ENCODE measurements around the gene CRYGB.
"Not testable (repeated sequence)": the region's sequence is repeated elsewhere in the genome, so short reads cannot be mapped to it uniquely, and the experiment has no call there.

The CRYGB gene

GRCh38 chr2:208142925-208143799 lies 2.8 kb downstream of the CRYGB start:
- H2AFZ ChIP-seq (ENCODE audit: low read depth, low read length, severe bottlenecking), result no peak overlapping the region
- H3K27ac ChIP-seq (ENCODE audit: low read depth, low read length), result no peak overlapping the region
- no peaks in the 10 kb centered on the region for H4K20me1 ChIP-seq (ENCODE audit: low read depth, low read length)
- no peaks in the 10 kb centered on the region for H3F3A ChIP-seq (ENCODE audit: insufficient read depth)
- no peaks in the 10 kb centered on the region for H3K9me2 ChIP-seq (replicated peaks; ENCODE audit: insufficient read depth, low read length)
- H3K27me3 ChIP-seq (ENCODE audit: low read length), result no peaks in the 10 kb centered on the region
- no peaks in the 10 kb centered on the region for H3K9me3 ChIP-seq (ENCODE audit: insufficient read depth, low read length)
- no peak overlapping the region for H3K4me2 ChIP-seq (ENCODE audit: low read depth, low read length, poor library complexity, severe bottlenecking)
- no peaks in the 10 kb centered on the region for H3K79me2 ChIP-seq (ENCODE audit: insufficient read depth, low read length)
- H3K36me3 ChIP-seq (ENCODE audit: low read length), result no peaks in the 10 kb centered on the region
- TF ChIP-seq EZH2phosphoT487 (conservative IDR thresholded peaks at IDR 0.05; ENCODE audit: low read length), result no peak
- no peak for TF ChIP-seq CTCF (IDR thresholded peaks at IDR 0.05; ENCODE audit: insufficient read depth, low read length, poor library complexity, severe bottlenecking)
- H3K9ac ChIP-seq (ENCODE audit: low read length), result no peak overlapping the region
- no peak overlapping the region for H3K4me3 ChIP-seq (ENCODE audit: insufficient read depth, low read length, poor library complexity, severe bottlenecking)

GRCh38 chr2:208142240-208142924 lies 3.6 kb downstream of the CRYGB start:
- H3K9me2 ChIP-seq (replicated peaks; ENCODE audit: insufficient read depth, low read length), result no peaks in the 10 kb centered on the region
- no peaks in the 10 kb centered on the region for H3K27me3 ChIP-seq (ENCODE audit: low read length)
- no peaks in the 10 kb centered on the region for H3K9me3 ChIP-seq (ENCODE audit: insufficient read depth, low read length)
- H3K27ac ChIP-seq (ENCODE audit: low read depth, low read length), result no peak overlapping the region
- no peak overlapping the region for H3K4me3 ChIP-seq (ENCODE audit: insufficient read depth, low read length, poor library complexity, severe bottlenecking)
- H4K20me1 ChIP-seq (ENCODE audit: low read depth, low read length), result no peaks in the 10 kb centered on the region
- no peak overlapping the region for H2AFZ ChIP-seq (ENCODE audit: low read depth, low read length, severe bottlenecking)
- H3K4me2 ChIP-seq (ENCODE audit: low read depth, low read length, poor library complexity, severe bottlenecking), result no peak overlapping the region
- H3K36me3 ChIP-seq (ENCODE audit: low read length), result no peaks in the 10 kb centered on the region
- no peaks in the 10 kb centered on the region for H3F3A ChIP-seq (ENCODE audit: insufficient read depth)
- H3K9ac ChIP-seq (ENCODE audit: low read length), result no peak overlapping the region
- TF ChIP-seq CTCF (IDR thresholded peaks at IDR 0.05; ENCODE audit: insufficient read depth, low read length, poor library complexity, severe bottlenecking) (no peak), EZH2phosphoT487 (conservative IDR thresholded peaks at IDR 0.05; ENCODE audit: low read length) (no peak)
- H3K79me2 ChIP-seq (ENCODE audit: insufficient read depth, low read length), result no peaks in the 10 kb centered on the region

- no peaks in the 10 kb centered on the region for H3K79me2 ChIP-seq (ENCODE audit: insufficient read depth, low read length)
- no peak overlapping the region for H3K9ac ChIP-seq (ENCODE audit: low read length)
- no peaks in the 10 kb centered on the region for H3K36me3 ChIP-seq (ENCODE audit: low read length)
- H3K9me3 ChIP-seq (ENCODE audit: insufficient read depth, low read length), result no peaks in the 10 kb centered on the region
- H3K27me3 ChIP-seq (ENCODE audit: low read length), result no peaks in the 10 kb centered on the region
- no peaks in the 10 kb centered on the region for H3F3A ChIP-seq (ENCODE audit: insufficient read depth)
- no peak for TF ChIP-seq EZH2phosphoT487 (conservative IDR thresholded peaks at IDR 0.05; ENCODE audit: low read length)
- no peak for TF ChIP-seq CTCF (IDR thresholded peaks at IDR 0.05; ENCODE audit: insufficient read depth, low read length, poor library complexity, severe bottlenecking)
- no peaks in the 10 kb centered on the region for H4K20me1 ChIP-seq (ENCODE audit: low read depth, low read length)
- no peak overlapping the region for H3K27ac ChIP-seq (ENCODE audit: low read depth, low read length)
- no peaks in the 10 kb centered on the region for H3K9me2 ChIP-seq (replicated peaks; ENCODE audit: insufficient read depth, low read length)
- H2AFZ ChIP-seq (ENCODE audit: low read depth, low read length, severe bottlenecking), result no peak overlapping the region
- no peak overlapping the region for H3K4me3 ChIP-seq (ENCODE audit: insufficient read depth, low read length, poor library complexity, severe bottlenecking)
- no peak overlapping the region for H3K4me2 ChIP-seq (ENCODE audit: low read depth, low read length, poor library complexity, severe bottlenecking)
Observed at GRCh38 chr2:208139447-208139846, 6.5 kb downstream of the CRYGB start.

- H3K9me3 ChIP-seq (ENCODE audit: insufficient read depth, low read length); H3K9ac ChIP-seq (ENCODE audit: low read length); H2AFZ ChIP-seq (ENCODE audit: low read depth, low read length, severe bottlenecking); H3F3A ChIP-seq (ENCODE audit: insufficient read depth); H3K27me3 ChIP-seq (ENCODE audit: low read length); H4K20me1 ChIP-seq (ENCODE audit: low read depth, low read length); H3K36me3 ChIP-seq (ENCODE audit: low read length); H3K4me3 ChIP-seq (ENCODE audit: insufficient read depth, low read length, poor library complexity, severe bottlenecking); H3K79me2 ChIP-seq (ENCODE audit: insufficient read depth, low read length); H3K27ac ChIP-seq (ENCODE audit: low read depth, low read length); H3K9me2 ChIP-seq (replicated peaks; ENCODE audit: insufficient read depth, low read length); H3K4me2 ChIP-seq (ENCODE audit: low read depth, low read length, poor library complexity, severe bottlenecking): not testable (repeated sequence)
Observed at GRCh38 chr2:208138334-208138733, 7.6 kb downstream of the CRYGB start.

Measured in SU-DHL-6 (cell line).